CD4-positive, CD25-positive, alpha-beta regulatory T cell (primary cell): Measurements from ENCODE around the gene AFF3. TPM values are rescaled to one million over a fixed set of nuclear protein-coding genes. Genes with fewer than 3 reads are reported as not detected.

Source experiments
- ATAC-seq, 2 donors: fragments of 150-1000 bp; cut with Tn5 transposase; one replicate each; pipeline ENCODE4 v1.10.0; 2021; ENCODE audit warnings: low read depth in 2 of 2, moderate number of reproducible peaks in 2 of 2, moderate library complexity in 1 of 2
- DNase-seq, 3 donors: peaks; one replicate each; pipeline versions ENCODE4 v3.0.0 to v3.0.0-alpha.2; 2012 to 2022; ENCODE audit warnings: mixed read lengths in 1 of 3
- H3K27ac ChIP-seq: one replicate; pipeline ENCODE4 v1.7.0; 2013; ENCODE audit warnings: mild to moderate bottlenecking, low read length; ENCODE audit not compliant: insufficient read depth, poor library complexity, severe bottlenecking
- H3K27me3 ChIP-seq: one replicate; pipeline ENCODE4 v1.7.0; 2013; ENCODE audit warnings: low read length; ENCODE audit not compliant: control insufficient read depth, insufficient read depth
- H3K36me3 ChIP-seq: one replicate; pipeline ENCODE4 v1.7.0; 2013; ENCODE audit warnings: mild to moderate bottlenecking, low read length, moderate library complexity; ENCODE audit not compliant: control insufficient read depth, insufficient read depth
- H3K4me1 ChIP-seq: 2 replicates; pipeline ENCODE4 v1.7.0; 2013; ENCODE audit warnings: mild to moderate bottlenecking, low read length; ENCODE audit not compliant: insufficient read depth, control insufficient read depth, poor library complexity, severe bottlenecking
- H3K4me3 ChIP-seq: one replicate; pipeline ENCODE4 v1.7.0; 2013; ENCODE audit warnings: low read depth, mild to moderate bottlenecking, low read length, moderate library complexity
- H3K9me3 ChIP-seq, 2 experiments: 1 replicate in 1 of 2; 2 replicates in 1 of 2; pipeline ENCODE4 v1.7.0; 2013; ENCODE audit warnings: low read length in 2 of 2, mild to moderate bottlenecking in 1 of 2, moderate library complexity in 1 of 2; ENCODE audit not compliant: control insufficient read depth in 2 of 2
- H3K27ac Mint-ChIP-seq, 3 donors: one replicate each; pipeline ENCODE4 v1.8.0; 2020 to 2022; ENCODE audit warnings: mild to moderate bottlenecking in 3 of 3, mixed read lengths in 3 of 3, moderate library complexity in 2 of 3
- H3K27me3 Mint-ChIP-seq: one replicate; pipeline ENCODE4 v1.8.0; 2022; ENCODE audit warnings: mild to moderate bottlenecking, mixed read lengths
- H3K36me3 Mint-ChIP-seq: one replicate; pipeline ENCODE4 v1.8.0; 2020; ENCODE audit warnings: mixed read lengths
- H3K4me1 Mint-ChIP-seq, 4 donors: one replicate each; pipeline ENCODE4 v1.8.0; 2020 to 2022; ENCODE audit warnings: mixed read lengths in 4 of 4, mild to moderate bottlenecking in 1 of 4
- H3K4me3 Mint-ChIP-seq, 4 donors: one replicate each; pipeline ENCODE4 v1.8.0; 2020 to 2022; ENCODE audit warnings: mild to moderate bottlenecking in 4 of 4, mixed read lengths in 4 of 4, moderate library complexity in 3 of 4
- H3K9me3 Mint-ChIP-seq, 7 donors: one replicate each; pipeline ENCODE4 v1.8.0; 2020 to 2022; ENCODE audit warnings: mixed read lengths in 7 of 7, mild to moderate bottlenecking in 3 of 7, moderate library complexity in 2 of 7
- polyA plus RNA-seq, 4 donors: library from polyadenylated mRNA; unstranded; fragments of 300-500 nt; fragmentation: Illumina TruSeq; gene quantifications; one replicate each; pipeline ENCODE4 v1.2.3, GENCODE V29; 2021
- total RNA-seq: library from RNA; stranded (reverse); gene quantifications from one replicate; pipeline ENCODE4 v1.2.3, GENCODE V29; 2022

The AFF3 gene
- total and polyA plus RNA-seq, 5 donors from 2014 or later, result 0.82 to 10.1 (median 4.2) TPM

DNA sequence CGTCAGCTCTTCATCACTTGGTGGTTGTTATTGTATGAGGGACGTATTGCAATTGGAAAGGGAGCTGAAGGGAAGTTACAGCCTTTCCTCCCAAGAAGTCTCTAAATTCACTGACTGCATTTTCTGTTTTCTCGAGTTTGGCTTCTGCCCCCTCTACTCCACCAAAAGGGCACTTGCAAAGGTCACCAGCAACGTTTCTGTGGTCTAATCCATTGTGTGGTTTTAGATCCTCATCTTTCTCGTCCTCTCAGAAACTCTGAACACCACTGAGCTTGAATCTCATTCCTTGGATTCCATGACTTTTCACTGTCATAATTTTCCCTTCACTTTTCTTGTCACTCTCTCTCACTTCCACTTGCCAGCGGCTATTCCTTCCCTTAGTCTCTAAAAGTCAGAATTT, 308.0 kb downstream of the AFF3 start:
- peaks cover 0 to 2% (median 0%) of the 10 kb centered on the region in 7 donors for H3K9me3 Mint-ChIP-seq
- Histone ChIP-seq H3K9me3 (no peaks in the 10 kb centered on the region), H3K27me3 (no peaks in the 10 kb centered on the region), H3K4me1 (no peaks in the 10 kb centered on the region), H3K27ac (no peak overlapping the region), H3K36me3 (no peaks in the 10 kb centered on the region), H3K4me3 (no peak overlapping the region)
- DNase-seq (no peak), ATAC-seq (no peak)
- H3K36me3 Mint-ChIP-seq, result peaks cover 28% of the 10 kb centered on the region
- H3K27ac Mint-ChIP-seq, result no peak overlapping the region
- peaks cover 7% of the 10 kb centered on the region for H3K27me3 Mint-ChIP-seq
- H3K4me1 Mint-ChIP-seq, result no peaks in the 10 kb centered on the region
- H3K4me3 Mint-ChIP-seq, result no peak overlapping the region

DNA sequence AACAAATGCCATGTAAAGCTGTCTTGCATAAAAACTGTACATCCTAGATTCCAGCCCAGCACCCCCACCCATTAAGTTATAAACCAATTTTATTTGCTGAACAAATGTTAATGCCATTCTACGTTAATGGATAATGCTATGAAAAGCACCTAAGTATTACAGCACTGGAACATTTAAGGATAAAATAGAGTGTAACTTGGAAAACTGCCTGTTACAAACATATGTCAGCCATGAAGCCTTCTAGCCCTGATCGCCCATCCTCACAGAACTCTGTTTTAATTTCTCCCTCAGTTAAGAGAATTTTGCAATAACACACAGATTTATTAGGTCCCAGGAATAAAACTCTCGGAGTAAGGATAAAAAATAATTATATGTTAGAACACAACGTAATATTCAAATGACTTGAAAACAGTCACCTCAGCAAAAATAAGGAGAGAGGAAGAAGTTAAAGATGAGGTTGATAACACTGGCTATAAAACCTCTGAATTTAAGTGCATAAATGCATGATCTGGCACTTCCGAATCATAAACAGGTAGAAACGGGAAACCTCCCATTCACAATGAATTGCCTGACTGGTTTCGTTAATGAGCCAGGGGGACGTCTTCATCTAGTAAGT, 308.7 kb downstream of the AFF3 start:
- Mint-ChIP-seq H3K4me1 (no peaks in the 10 kb centered on the region), H3K36me3 (peaks cover 33% of the 10 kb centered on the region), H3K4me3 (no peak overlapping the region), H3K27me3 (peaks cover 7% of the 10 kb centered on the region), H3K9me3 (peaks cover 0 to 2% (median 0%) of the 10 kb centered on the region in 7 donors), H3K27ac (no peak overlapping the region)
- Histone ChIP-seq H3K4me3 (no peak overlapping the region), H3K27me3 (no peaks in the 10 kb centered on the region), H3K4me1 (no peaks in the 10 kb centered on the region), H3K36me3 (no peaks in the 10 kb centered on the region), H3K27ac (no peak overlapping the region), H3K9me3 (no peaks in the 10 kb centered on the region)
- no peak for DNase-seq
- no peak for ATAC-seq

DNA sequence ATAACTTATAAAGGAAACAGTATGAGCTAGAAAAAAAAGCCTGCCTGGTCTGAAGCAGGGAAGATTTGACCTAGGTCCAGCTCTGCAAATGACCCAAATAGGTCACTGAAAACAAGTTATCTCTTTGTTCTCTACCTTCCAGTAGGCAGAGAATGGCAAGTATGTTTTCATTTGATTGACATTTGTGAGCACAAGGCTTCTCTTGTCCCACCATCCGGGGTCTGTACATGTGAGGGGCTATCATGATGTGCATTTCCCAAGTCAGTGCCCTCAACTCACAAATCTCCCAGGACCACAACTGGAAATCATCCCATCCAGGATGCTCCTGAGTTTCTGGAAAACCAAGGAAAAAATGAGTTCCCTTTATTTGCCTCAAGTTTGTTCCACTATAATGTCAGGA, 309.5 kb downstream of the AFF3 start:
- no peaks in the 10 kb centered on the region for H3K4me1 Mint-ChIP-seq
- ATAC-seq, result no peak
- H3K36me3 ChIP-seq, result no peaks in the 10 kb centered on the region

DNA sequence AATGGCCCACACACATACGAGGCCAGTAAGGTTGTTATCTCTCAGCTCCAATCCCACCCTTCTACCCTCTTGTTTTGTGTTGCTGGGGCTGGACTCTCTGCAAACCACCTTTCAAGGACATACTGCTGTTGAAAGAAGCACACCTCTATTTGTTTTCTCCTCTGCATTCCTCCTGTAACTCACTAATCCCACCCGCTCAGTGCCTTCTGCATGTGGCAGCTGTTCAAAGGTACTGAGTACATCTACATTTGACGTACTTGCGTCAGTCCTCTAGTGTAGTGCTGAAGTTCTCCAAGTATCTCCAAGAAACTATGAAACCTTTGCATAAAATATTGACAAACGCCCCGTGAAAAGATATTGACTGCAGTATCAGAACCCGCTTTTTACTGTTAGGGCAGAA, 310.6 kb downstream of the AFF3 start:
- Mint-ChIP-seq H3K27me3 (peaks cover 7% of the 10 kb centered on the region), H3K36me3 (peaks cover 38% of the 10 kb centered on the region), H3K9me3 (peaks cover 0 to 2% (median 0%) of the 10 kb centered on the region in 7 donors), H3K4me1 (peaks cover 0 to 3% (median 2%) of the 10 kb centered on the region in 4 donors), H3K4me3 (no peak overlapping the region), H3K27ac (no peak overlapping the region)
- no peak overlapping the region for H3K27ac ChIP-seq
- no peaks in the 10 kb centered on the region for H3K27me3 ChIP-seq
- no peak overlapping the region for H3K4me3 ChIP-seq
- ATAC-seq (no peak), DNase-seq (no peak)
- no peaks in the 10 kb centered on the region for H3K36me3 ChIP-seq
- no peaks in the 10 kb centered on the region for H3K9me3 ChIP-seq
- no peaks in the 10 kb centered on the region for H3K4me1 ChIP-seq

More for the DNA sequence above, 309.5 kb downstream of the AFF3 start:
- no peaks in the 10 kb centered on the region for H3K9me3 ChIP-seq
- Mint-ChIP-seq H3K27ac (no peak overlapping the region), H3K36me3 (peaks cover 36% of the 10 kb centered on the region), H3K9me3 (peaks cover 0 to 2% (median 0%) of the 10 kb centered on the region in 7 donors), H3K27me3 (peaks cover 7% of the 10 kb centered on the region), H3K4me3 (no peak overlapping the region)
- no peak for DNase-seq
- H3K27ac ChIP-seq, result no peak overlapping the region
- no peak overlapping the region for H3K4me3 ChIP-seq
- no peaks in the 10 kb centered on the region for H3K4me1 ChIP-seq
- H3K27me3 ChIP-seq, result no peaks in the 10 kb centered on the region

DNA sequence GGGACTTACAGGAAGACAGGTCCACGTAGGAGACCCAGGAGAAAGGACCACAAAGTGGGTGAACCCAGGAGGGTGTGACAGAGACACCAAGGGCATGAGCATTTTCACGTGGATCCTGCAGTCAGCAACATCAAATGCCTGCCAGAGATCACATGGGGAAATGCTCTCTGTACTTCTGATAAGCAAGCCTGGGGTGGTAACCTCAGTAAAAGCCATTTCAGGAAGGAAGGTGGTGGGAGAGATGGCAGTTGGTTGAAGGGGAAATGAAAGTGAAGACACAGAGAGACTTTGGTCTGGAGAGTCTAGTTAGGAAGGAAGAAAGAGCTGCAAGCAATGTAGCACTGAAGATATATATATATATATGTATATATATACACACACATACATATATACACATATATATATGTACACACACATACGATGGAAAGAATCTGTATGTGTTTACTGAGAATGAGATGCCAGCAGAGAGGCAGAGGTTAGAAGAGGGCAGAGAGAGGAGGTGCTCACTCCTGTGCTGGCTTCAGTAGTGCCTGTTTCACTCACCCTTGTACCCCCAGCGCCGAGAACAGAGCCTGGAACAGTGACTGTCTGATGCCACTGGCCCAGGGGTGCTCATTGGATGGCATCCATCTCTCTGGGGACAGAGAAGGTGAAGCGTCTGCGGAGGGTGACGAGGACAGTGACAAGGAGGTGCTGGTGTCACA, 314.9 kb downstream of the AFF3 start:
- H3K27ac Mint-ChIP-seq, result peak overlapping the region in 1 of 3 donors; percentile 18
- H3K4me1 Mint-ChIP-seq, result peaks cover 0 to 4% (median 2%) of the 10 kb centered on the region in 4 donors
- no peak overlapping the region for H3K27ac ChIP-seq
- H3K36me3 Mint-ChIP-seq, result peaks cover 25% of the 10 kb centered on the region
- no peak overlapping the region for H3K4me3 Mint-ChIP-seq
- peaks cover 4% of the 10 kb centered on the region for H3K27me3 Mint-ChIP-seq
- no peaks in the 10 kb centered on the region for H3K9me3 ChIP-seq
- H3K9me3 Mint-ChIP-seq, result peaks cover 0 to 2% (median 0%) of the 10 kb centered on the region in 7 donors
- H3K36me3 ChIP-seq, result no peaks in the 10 kb centered on the region
- DNase-seq (peak in 1 of 3 donors; percentile 23), ATAC-seq (no peak)
- no peaks in the 10 kb centered on the region for H3K27me3 ChIP-seq
- no peaks in the 10 kb centered on the region for H3K4me1 ChIP-seq
- no peak overlapping the region for H3K4me3 ChIP-seq

DNA sequence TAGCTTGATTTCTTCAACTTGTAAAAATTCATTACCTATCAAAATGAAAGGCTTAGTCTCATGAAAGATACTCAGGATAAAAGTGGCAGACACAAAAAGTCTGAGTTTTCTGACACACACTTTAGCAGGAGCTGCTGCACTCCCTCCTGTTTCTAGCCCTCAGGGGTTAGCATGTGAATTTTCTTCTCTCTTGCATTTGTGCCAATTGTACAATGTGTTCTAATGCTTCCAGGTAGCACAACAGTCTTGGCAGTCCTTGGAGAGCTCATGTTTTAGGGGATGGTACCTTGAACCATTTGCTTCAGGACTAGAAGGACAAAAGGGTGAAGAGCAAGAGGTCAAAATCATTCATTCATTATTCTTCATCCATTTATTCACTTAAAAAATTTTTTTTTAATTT, 316.8 kb downstream of the AFF3 start:
- Mint-ChIP-seq H3K36me3 (peaks cover 19% of the 10 kb centered on the region), H3K4me1 (peaks cover 0 to 4% (median 2%) of the 10 kb centered on the region in 4 donors), H3K27ac (no peak overlapping the region), H3K9me3 (peaks cover 0 to 2% (median 0%) of the 10 kb centered on the region in 7 donors), H3K27me3 (no peaks in the 10 kb centered on the region), H3K4me3 (no peak overlapping the region)
- Histone ChIP-seq H3K4me1 (no peaks in the 10 kb centered on the region), H3K4me3 (no peak overlapping the region), H3K9me3 (no peaks in the 10 kb centered on the region), H3K27ac (no peak overlapping the region), H3K36me3 (no peaks in the 10 kb centered on the region), H3K27me3 (no peaks in the 10 kb centered on the region)
- ATAC-seq, result no peak
- no peak for DNase-seq

DNA sequence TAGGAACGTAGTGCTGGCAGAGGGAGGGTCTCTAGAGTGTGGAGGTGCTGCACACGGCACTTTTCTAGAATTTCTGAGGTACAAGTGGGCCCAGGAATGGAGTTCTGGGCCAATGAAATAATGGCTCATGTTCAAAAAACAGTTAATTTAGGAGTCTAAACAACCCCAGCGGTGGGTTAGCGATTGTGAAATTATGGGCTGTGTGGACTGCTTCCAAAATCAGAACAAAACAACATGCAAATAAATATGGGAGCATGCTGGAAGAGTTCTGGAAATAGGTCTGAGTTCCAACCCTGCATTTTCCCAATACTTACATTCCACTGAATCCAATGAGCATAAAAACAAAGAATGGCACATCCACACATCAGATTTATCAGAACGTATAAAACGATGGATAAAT, 317.6 kb downstream of the AFF3 start:
- Mint-ChIP-seq H3K27ac (no peak overlapping the region), H3K9me3 (peaks cover 0 to under 1% (median 0%) of the 10 kb centered on the region in 7 donors), H3K27me3 (no peaks in the 10 kb centered on the region), H3K36me3 (peaks cover 17% of the 10 kb centered on the region), H3K4me1 (peaks cover 0 to 4% (median 2%) of the 10 kb centered on the region in 4 donors), H3K4me3 (no peak overlapping the region)
- ATAC-seq, result no peak
- no peak overlapping the region for H3K27ac ChIP-seq
- DNase-seq, result no peak
- H3K9me3 ChIP-seq, result no peaks in the 10 kb centered on the region
- H3K4me3 ChIP-seq, result no peak overlapping the region
- no peaks in the 10 kb centered on the region for H3K4me1 ChIP-seq
- no peaks in the 10 kb centered on the region for H3K36me3 ChIP-seq
- no peaks in the 10 kb centered on the region for H3K27me3 ChIP-seq
